Skin epidermis (tissue), 12 donors: ENCODE results near the gene LHX3.
"Not testable (repeated sequence)": the region's sequence is repeated elsewhere in the genome, so short reads cannot be mapped to it uniquely, and the experiment has no call there.

ENCODE experiments used
- H3K27ac ChIP-seq, 21 experiments: fragments of 200-600 bp; sonication (generic) in 11 of 21; one replicate each; pipeline ENCODE4 v1.5.0; 2020; ENCODE audit warnings: mild to moderate bottlenecking in 3 of 21, inconsistent platforms in 2 of 21, moderate library complexity in 2 of 21
- H3K4me3 ChIP-seq, 7 experiments: fragments of 200-600 bp; sonication (generic) in 2 of 7; one replicate each; pipeline ENCODE4 v1.5.0; 2020; ENCODE audit warnings: inconsistent platforms in 2 of 7, mild to moderate bottlenecking in 2 of 7, moderate library complexity in 1 of 7

Gene LHX3

GRCh38 chr9:136169495-136169894 is 35.4 kb downstream of the LHX3 start:
- no peak overlapping the region for H3K4me3 ChIP-seq
- no peak overlapping the region for H3K27ac ChIP-seq

DNA sequence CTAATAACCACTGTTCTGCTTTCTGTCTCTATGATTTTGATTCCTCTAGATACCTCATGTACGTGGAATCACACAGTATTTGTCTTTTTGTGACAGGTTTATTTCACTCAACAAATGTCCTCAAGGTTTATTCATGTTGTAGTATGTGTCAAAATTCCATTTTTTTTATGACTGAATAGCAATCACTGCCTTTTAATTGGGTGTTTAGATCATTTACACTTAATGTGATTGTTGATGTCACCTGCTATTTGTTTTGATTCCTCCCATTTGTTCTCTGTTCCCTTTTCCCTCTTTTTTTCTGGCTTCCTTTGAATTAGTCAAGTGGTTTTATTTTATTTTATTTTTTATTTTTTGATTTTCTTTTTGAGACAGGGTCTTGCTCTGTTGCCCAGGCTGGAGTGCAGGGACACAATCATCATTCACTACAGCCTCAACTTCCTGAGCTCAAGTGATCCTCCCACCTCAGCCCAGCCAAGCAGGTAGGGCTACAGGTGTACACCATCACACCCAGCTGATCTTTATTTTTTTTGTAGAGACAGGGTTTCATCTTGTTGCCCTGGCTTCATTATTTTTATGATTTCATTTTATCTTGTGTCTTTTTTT is 41.6 kb downstream of the LHX3 start:
- H3K4me3 ChIP-seq: no peak overlapping the region

GRCh38 chr9:136160995-136161610 is 43.8 kb downstream of the LHX3 start:
- H3K27ac ChIP-seq: no peak overlapping the region

More for the DNA sequence above, 41.6 kb downstream of the LHX3 start:
- H3K27ac ChIP-seq: no peak overlapping the region

GRCh38 chr9:136160381-136160841 is 44.5 kb downstream of the LHX3 start:
- Histone ChIP-seq H3K4me3 (no peak overlapping the region), H3K27ac (no peak overlapping the region)

More at GRCh38 chr9:136160995-136161610, 43.8 kb downstream of the LHX3 start:
- no peak overlapping the region for H3K4me3 ChIP-seq

GRCh38 chr9:136159851-136160250 is 45.1 kb downstream of the LHX3 start:
- H3K4me3 ChIP-seq: no peak overlapping the region
- no peak overlapping the region for H3K27ac ChIP-seq

GRCh38 chr9:136157477-136158265 is 47.3 kb downstream of the LHX3 start:
- no peak overlapping the region for H3K27ac ChIP-seq
- no peak overlapping the region for H3K4me3 ChIP-seq

- Histone ChIP-seq H3K4me3 (no peak overlapping the region), H3K27ac (no peak overlapping the region)
Observed at GRCh38 chr9:136156209-136157120, 48.5 kb downstream of the LHX3 start.

GRCh38 chr9:136155576-136155975 is 49.4 kb downstream of the LHX3 start:
- H3K4me3 ChIP-seq: no peak overlapping the region
- no peak overlapping the region for H3K27ac ChIP-seq

DNA sequence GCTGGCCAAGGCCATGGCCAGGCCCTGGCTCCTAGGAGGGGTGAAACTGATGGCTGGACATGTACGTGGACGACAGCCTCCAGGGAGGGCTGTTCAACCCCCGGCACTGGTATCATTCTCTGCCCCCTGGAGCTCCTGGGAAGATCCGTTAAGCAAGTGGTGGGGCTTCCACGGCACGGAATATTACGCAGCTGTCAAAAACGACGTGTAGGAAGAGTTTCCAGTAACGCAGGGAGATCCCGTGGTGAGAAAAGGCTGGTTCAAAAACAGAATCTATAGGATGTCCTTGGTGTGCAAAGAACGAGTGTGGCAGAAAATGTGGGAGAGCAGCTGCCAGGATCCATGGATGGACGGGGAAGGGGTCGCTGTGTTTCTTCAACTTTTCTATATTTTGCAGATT is 50.0 kb downstream of the LHX3 start:
- H3K4me3 ChIP-seq: no peak overlapping the region
- H3K27ac ChIP-seq: no peak overlapping the region

- Histone ChIP-seq H3K4me3 (no peak overlapping the region), H3K27ac (no peak overlapping the region)
Observed at GRCh38 chr9:136153381-136154065, 51.4 kb downstream of the LHX3 start.

DNA sequence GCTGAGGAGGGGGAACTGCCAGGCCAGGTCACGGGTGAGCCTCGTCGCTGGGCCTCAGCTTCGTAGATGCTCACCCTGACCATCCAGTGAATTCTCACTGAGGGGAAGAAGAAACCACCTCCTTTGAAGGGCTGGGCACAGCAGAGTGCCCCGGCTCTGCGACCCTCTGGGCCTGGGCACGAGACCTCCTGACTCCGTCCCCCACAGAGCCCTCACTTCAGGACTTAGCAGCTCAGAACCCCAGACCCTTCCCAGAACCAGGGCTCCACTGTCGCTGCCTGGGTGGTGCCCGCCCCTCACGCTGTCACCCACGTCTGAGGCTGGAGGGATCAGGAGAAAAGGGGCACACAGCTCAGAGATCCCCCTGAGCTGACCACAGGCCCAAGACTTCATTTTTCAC is 52.0 kb downstream of the LHX3 start:
- Histone ChIP-seq H3K4me3 (no peak overlapping the region), H3K27ac (no peak overlapping the region)

- H3K4me3 ChIP-seq: no peak overlapping the region
Observed at GRCh38 chr9:136152543-136152866, 52.4 kb downstream of the LHX3 start.

GRCh38 chr9:136151848-136152542 is 52.9 kb downstream of the LHX3 start:
- Histone ChIP-seq H3K4me3 (no peak overlapping the region), H3K27ac (no peak overlapping the region)

More at GRCh38 chr9:136152543-136152866, 52.4 kb downstream of the LHX3 start:
- no peak overlapping the region for H3K27ac ChIP-seq

GRCh38 chr9:136151214-136151804 is 53.6 kb downstream of the LHX3 start:
- H3K27ac ChIP-seq: no peak overlapping the region
- no peak overlapping the region for H3K4me3 ChIP-seq

DNA sequence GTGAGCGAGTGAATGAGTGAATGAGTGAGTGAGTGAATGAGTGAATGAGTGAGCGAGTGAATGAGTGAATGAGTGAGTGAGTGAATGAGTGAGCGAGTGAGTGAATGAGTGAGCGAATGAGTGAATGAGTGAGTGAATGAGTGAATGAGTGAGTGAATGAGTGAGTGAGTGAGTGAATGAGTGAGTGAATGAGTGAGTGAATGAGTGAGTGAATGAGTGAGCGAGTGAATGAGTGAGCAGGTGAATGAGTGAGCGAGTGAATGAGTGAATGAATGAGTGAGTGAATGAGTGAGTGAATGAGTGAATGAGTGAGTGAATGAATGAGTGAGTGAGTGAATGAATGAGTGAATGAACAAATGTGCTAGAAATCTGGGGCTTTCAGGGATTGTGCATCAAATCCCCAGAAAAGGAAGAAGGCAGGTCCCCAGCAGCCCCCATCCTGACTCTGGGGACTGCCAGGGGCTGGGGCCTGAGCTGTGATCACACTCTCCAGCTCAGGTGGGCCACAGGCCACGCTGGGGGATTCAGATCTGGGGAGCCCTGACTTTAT is 54.2 kb downstream of the LHX3 start:
- not testable (repeated sequence) for H3K27ac ChIP-seq, H3K4me3 ChIP-seq

- no peak overlapping the region for H3K4me3 ChIP-seq
- H3K27ac ChIP-seq: no peak overlapping the region
Observed at GRCh38 chr9:136149853-136150252, 55.1 kb downstream of the LHX3 start.

DNA sequence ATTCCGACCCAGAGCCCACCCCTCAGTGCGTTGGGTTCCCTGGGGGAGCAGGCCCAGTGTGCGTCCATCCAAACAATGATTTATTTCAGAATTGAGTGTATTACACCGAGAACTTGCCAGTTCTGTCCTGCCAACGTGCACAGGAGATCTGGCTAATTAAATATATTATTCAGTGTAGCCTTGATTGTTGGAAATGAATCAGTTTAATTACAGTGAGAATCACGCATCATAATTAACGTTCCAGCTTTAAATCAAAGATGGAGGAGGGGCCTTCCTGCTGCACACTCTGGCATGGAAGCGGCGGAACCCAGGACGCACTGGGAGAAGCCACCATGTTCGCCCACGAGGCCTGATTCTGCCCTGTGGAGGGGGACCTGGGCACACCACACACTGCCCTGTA is 55.6 kb downstream of the LHX3 start:
- H3K27ac ChIP-seq: no peak overlapping the region
- H3K4me3 ChIP-seq: no peak overlapping the region

GRCh38 chr9:136148766-136149165 is 56.2 kb downstream of the LHX3 start:
- Histone ChIP-seq H3K4me3 (no peak overlapping the region), H3K27ac (no peak overlapping the region)
